Measurements from ENCODE around the gene IGSF3. TPM values are rescaled to one million over a fixed set of nuclear protein-coding genes. Genes with fewer than 3 reads are reported as not detected.
A peak's percentile ranks its signal among the peaks of the same experiment; 100 is the strongest.

Gene IGSF3
- polyA plus RNA-seq, 3 donors from 2014 or later = not detected

- H3K4me3 Mint-ChIP-seq = no peak overlapping the region
- H3K4me1 Mint-ChIP-seq = peaks cover 36 to 55% of the 10 kb centered on the region in 2 donors
- no peaks in the 10 kb centered on the region for H3K9me3 Mint-ChIP-seq
- peaks cover 0 to 3% (median 0%) of the 10 kb centered on the region in 3 donors for H3K27me3 Mint-ChIP-seq (ENCODE audit: low read depth in 3 of 3)
- DNase-seq = no peak
- H3K27ac Mint-ChIP-seq = peak overlapping the region in 4 of 6 donors; percentile 15 to 52 (median 50)
- H3K36me3 Mint-ChIP-seq = peaks cover 33 to 45% (median 40%) of the 10 kb centered on the region in 3 donors
Measured at GRCh38 chr1:116538544-116538943, 129.0 kb downstream of the IGSF3 start.

GRCh38 chr1:116537898-116538297 lies 129.6 kb downstream of the IGSF3 start:
- H3K36me3 Mint-ChIP-seq = peaks cover 34 to 46% (median 41%) of the 10 kb centered on the region in 3 donors
- peak overlapping the region in 4 of 6 donors; percentile 15 to 56 (median 50) for H3K27ac Mint-ChIP-seq
- DNase-seq = no peak
- H3K27me3 Mint-ChIP-seq (ENCODE audit: low read depth in 3 of 3) = peaks cover 0 to under 1% (median 0%) of the 10 kb centered on the region in 3 donors
- no peak overlapping the region for H3K4me3 Mint-ChIP-seq
- H3K4me1 Mint-ChIP-seq = peaks cover 37 to 54% of the 10 kb centered on the region in 2 donors
- no peaks in the 10 kb centered on the region for H3K9me3 Mint-ChIP-seq

GRCh38 chr1:116537040-116537831 lies 130.3 kb downstream of the IGSF3 start:
- Mint-ChIP-seq H3K9me3 (no peaks in the 10 kb centered on the region), H3K27ac (peak overlapping the region in 4 of 6 donors; percentile 12 to 67 (median 28)), H3K36me3 (peaks cover 30 to 41% (median 36%) of the 10 kb centered on the region in 3 donors), H3K4me3 (no peak overlapping the region), H3K27me3 (ENCODE audit: low read depth in 3 of 3) (no peaks in the 10 kb centered on the region), H3K4me1 (peaks cover 36 to 50% of the 10 kb centered on the region in 2 donors)
- DNase-seq = no peak

GRCh38 chr1:116534014-116534739 lies 133.4 kb downstream of the IGSF3 start:
- H3K4me1 Mint-ChIP-seq = peaks cover 15 to 25% of the 10 kb centered on the region in 2 donors
- H3K4me3 Mint-ChIP-seq = no peak overlapping the region
- H3K36me3 Mint-ChIP-seq = peaks cover 27 to 41% (median 32%) of the 10 kb centered on the region in 3 donors
- H3K27ac Mint-ChIP-seq = peak overlapping the region in 2 of 6 donors; percentile 48 to 53
- DNase-seq = no peak
- no peaks in the 10 kb centered on the region for H3K27me3 Mint-ChIP-seq (ENCODE audit: low read depth in 3 of 3)
- H3K9me3 Mint-ChIP-seq = no peaks in the 10 kb centered on the region

DNA sequence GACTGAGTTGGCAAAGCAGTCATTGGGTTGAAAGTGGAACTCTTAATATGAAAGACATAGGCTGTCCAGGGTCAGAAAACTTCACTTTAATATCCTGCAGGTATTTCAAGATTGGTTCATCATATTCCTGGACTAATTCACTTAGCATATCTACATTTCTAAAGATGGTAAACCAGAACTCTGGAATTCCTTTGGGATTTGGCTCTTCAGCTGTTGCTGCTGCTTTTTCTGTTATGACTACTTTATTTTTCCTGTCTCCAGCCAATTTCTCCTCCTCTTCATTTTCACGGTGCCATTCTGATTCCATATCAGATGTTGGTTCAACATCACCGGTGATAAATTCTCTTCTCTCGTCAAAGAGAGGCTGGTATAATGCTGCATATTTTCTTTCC lies 134.1 kb downstream of the IGSF3 start:
- Mint-ChIP-seq H3K27me3 (ENCODE audit: low read depth in 3 of 3) (no peaks in the 10 kb centered on the region), H3K36me3 (peaks cover 34 to 41% (median 38%) of the 10 kb centered on the region in 3 donors), H3K4me1 (peaks cover 7 to 18% of the 10 kb centered on the region in 2 donors), H3K27ac (peak overlapping the region in 4 of 6 donors; percentile 27 to 61 (median 54)), H3K9me3 (no peaks in the 10 kb centered on the region), H3K4me3 (no peak overlapping the region)
- DNase-seq = no peak

DNA sequence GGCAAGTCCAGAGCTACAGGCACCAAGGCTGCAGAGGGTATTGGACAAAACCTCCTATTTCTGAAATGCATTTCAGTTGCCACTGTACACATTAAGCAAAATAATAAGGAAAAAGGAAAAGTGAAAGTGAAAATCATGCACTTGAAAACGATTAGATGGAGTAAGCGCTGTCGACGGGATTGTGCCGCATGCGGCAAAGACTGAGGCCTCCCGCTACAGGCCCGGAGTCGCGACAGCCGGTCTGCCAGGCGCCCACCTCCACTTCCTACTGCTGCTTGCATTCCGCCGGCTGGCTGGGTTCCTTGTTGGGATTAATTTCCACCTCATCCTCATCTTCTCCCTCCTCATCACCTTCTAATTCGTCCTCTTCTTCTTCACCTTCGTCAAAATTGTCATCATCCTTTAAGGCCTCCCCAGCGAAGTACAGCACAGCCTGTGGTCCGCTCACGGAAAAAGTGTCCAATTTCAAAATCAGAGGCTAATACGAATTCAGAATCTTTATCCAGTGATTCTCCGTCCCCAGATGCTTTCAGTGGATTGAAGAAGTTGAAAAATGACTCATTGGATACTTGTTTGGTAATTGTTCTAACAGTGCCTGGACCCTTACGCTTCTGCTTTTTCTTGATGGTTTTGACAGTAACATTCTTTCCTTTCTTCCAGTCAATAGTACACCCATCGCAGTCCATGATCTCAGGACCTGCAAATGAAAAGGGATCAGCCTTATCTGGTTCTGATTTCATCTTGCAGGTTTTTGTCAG lies 134.7 kb downstream of the IGSF3 start:
- Mint-ChIP-seq H3K9me3 (no peaks in the 10 kb centered on the region), H3K36me3 (peaks cover 40 to 46% (median 43%) of the 10 kb centered on the region in 3 donors), H3K27me3 (ENCODE audit: low read depth in 3 of 3) (no peaks in the 10 kb centered on the region), H3K4me1 (peaks cover 3 to 13% of the 10 kb centered on the region in 2 donors), H3K4me3 (no peak overlapping the region), H3K27ac (peak overlapping the region in 3 of 6 donors; percentile 17 to 61 (median 27))
- DNase-seq = no peak

GRCh38 chr1:116531917-116532316 lies 135.6 kb downstream of the IGSF3 start:
- no peaks in the 10 kb centered on the region for H3K27me3 Mint-ChIP-seq (ENCODE audit: low read depth in 3 of 3)
- peaks cover 3 to 11% of the 10 kb centered on the region in 2 donors for H3K4me1 Mint-ChIP-seq
- peaks cover 43 to 53% (median 52%) of the 10 kb centered on the region in 3 donors for H3K36me3 Mint-ChIP-seq
- no peak overlapping the region for H3K27ac Mint-ChIP-seq
- no peaks in the 10 kb centered on the region for H3K9me3 Mint-ChIP-seq
- no peak overlapping the region for H3K4me3 Mint-ChIP-seq
- DNase-seq = no peak

DNA sequence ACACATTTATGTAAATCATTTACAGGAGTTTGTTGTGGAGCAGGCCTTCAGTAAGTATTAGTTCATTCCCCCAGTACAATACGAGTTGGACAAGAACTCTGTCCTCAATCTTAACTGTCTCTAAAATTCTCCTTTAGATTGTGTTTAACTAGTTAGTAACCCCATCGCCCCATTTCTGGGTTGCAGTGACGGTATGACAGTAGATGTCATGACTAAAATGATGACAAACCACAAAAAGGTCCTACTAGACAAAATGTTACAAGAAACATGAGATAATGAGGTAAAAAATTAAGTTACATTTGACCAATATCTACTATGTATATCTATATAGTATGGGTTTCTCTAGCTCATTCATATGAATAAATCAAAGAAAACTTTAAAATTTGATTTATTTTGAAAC lies 137.9 kb downstream of the IGSF3 start:
- Mint-ChIP-seq H3K4me3 (no peak overlapping the region), H3K9me3 (no peaks in the 10 kb centered on the region), H3K36me3 (peaks cover 46 to 52% (median 50%) of the 10 kb centered on the region in 3 donors), H3K27ac (no peak overlapping the region), H3K27me3 (ENCODE audit: low read depth in 3 of 3) (no peaks in the 10 kb centered on the region), H3K4me1 (peaks cover 6% of the 10 kb centered on the region in 2 donors)
- DNase-seq = no peak

DNA sequence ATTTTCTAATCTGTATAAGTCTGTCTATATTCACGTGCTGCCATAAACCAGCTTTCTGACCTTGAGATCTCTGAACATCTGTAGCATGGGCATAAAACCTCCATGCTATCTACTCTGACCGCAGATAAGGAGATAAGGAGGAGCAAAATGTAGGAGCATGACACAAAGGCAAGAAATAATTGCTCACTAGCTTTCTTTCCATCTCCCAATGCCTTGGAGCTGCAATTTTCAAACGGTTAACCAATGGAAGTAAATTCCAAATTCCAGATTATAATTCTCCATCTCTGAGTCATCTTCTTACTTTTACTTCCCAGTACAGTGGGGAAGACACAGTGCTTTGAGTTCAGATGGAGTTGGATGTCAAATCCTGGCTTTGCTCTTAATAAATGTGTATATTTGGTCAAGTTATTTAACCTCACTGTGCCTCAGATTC lies 138.3 kb downstream of the IGSF3 start:
- Mint-ChIP-seq H3K9me3 (no peaks in the 10 kb centered on the region), H3K36me3 (peaks cover 46 to 50% (median 50%) of the 10 kb centered on the region in 3 donors), H3K4me3 (no peak overlapping the region), H3K27ac (peak overlapping the region in 1 of 6 donors; percentile 10), H3K4me1 (peaks cover 6% of the 10 kb centered on the region in 2 donors), H3K27me3 (ENCODE audit: low read depth in 3 of 3) (no peaks in the 10 kb centered on the region)
- DNase-seq = no peak

DNA sequence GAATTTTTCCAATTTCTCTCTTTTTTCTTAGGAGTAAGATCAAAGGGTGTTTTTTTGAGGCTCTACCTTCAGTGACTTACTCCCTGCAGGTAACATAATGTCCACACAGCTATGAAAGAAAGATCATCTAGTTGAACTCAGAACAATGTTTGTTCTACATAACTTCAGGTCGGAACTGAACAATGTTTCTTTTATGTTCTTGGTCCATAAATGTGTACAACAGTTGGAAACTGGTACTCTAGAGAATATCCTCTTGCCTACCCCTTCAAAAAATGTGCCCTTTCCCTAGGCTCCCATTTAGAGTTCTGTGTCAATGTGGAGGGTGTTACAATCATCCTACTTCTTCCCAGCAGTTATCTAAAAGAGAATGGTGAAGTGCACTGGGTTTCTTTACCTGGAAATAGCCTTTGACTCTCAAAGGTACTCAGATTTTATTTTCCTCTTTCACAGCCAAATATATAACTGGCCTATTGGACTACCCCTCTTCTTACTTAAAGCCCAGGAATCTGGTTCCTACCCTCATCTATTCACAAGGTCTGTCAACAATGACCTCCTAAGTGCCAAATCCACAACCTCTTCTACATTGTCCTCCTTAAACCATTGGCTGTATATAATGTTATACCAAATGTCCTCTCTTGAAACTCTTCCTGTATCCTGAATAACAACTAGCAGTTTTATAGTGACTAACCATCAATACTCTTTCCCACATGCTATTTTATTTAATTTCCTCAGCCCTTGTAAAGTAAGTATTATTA lies 139.0 kb downstream of the IGSF3 start:
- H3K27me3 Mint-ChIP-seq (ENCODE audit: low read depth in 3 of 3) = no peaks in the 10 kb centered on the region
- peaks cover 6% of the 10 kb centered on the region in 2 donors for H3K4me1 Mint-ChIP-seq
- no peak overlapping the region for H3K4me3 Mint-ChIP-seq
- no peak for DNase-seq
- no peaks in the 10 kb centered on the region for H3K9me3 Mint-ChIP-seq
- H3K36me3 Mint-ChIP-seq = peaks cover 40 to 44% (median 43%) of the 10 kb centered on the region in 3 donors
- H3K27ac Mint-ChIP-seq = peak overlapping the region in 3 of 6 donors; percentile 10 to 34 (median 13)

DNA sequence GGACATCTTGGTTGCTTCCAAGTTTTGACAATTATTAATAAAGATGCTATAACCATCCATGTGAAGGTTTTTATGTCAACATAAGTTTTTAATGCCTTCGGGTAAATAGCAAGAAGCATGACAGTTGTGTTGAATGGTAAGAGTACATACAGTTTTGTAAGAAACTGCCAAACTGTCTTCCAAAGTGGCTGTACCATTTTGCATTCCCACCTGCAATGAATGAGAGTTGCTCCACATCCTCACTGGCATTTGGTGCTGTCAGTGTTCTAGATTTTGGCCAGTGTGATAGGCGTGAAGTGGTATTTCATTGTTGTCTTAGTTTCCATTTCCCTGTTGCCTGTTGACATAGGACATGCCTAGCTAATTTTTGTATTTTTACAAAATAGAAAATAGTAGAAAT lies 142.1 kb downstream of the IGSF3 start:
- Mint-ChIP-seq H3K36me3 (peaks cover 32 to 37% (median 37%) of the 10 kb centered on the region in 3 donors), H3K4me3 (no peak overlapping the region), H3K27me3 (ENCODE audit: low read depth in 3 of 3) (no peaks in the 10 kb centered on the region), H3K4me1 (peaks cover 0 to 3% of the 10 kb centered on the region in 2 donors), H3K27ac (no peak overlapping the region), H3K9me3 (no peaks in the 10 kb centered on the region)
- DNase-seq = no peak

All from immature natural killer cell (primary cell).